Activated CD4-positive, alpha-beta T cell treated with anti-CD3 and anti-CD28 coated beads for 24 hours (primary cell): ENCODE measurements around the gene APP.
"Not testable (repeated sequence)": the region's sequence is repeated elsewhere in the genome, so short reads cannot be mapped to it uniquely, and the experiment has no call there.

Source experiments
- DNase-seq, 2 donors: peaks; one replicate each; pipeline ENCODE4 v3.0.0-alpha.2; 2020; ENCODE audit warnings: low read depth in 2 of 2

Gene APP

GRCh38 chr21:26098772-26099397 lies 71.7 kb downstream of the APP start:
- DNase-seq, result no peak

DNA sequence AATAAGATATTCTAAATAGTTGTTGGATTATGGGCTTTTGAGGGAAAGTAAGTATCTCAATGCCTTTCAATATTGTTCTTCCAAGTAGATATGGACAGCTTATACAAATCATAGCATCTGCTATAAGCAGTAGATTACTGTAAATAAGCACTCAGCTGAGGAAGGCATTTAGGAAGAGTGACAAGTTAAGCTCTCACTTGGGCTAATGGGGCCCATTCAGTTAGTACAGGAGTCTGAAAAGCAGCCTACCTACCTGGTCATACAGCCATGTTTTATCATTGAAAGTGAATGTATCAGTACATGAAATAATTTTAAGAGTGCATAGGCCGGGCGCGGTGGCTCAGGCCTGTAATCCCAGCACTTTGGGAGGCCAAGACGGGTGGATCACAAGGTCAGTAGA lies 73.1 kb downstream of the APP start:
- no peak for DNase-seq

DNA sequence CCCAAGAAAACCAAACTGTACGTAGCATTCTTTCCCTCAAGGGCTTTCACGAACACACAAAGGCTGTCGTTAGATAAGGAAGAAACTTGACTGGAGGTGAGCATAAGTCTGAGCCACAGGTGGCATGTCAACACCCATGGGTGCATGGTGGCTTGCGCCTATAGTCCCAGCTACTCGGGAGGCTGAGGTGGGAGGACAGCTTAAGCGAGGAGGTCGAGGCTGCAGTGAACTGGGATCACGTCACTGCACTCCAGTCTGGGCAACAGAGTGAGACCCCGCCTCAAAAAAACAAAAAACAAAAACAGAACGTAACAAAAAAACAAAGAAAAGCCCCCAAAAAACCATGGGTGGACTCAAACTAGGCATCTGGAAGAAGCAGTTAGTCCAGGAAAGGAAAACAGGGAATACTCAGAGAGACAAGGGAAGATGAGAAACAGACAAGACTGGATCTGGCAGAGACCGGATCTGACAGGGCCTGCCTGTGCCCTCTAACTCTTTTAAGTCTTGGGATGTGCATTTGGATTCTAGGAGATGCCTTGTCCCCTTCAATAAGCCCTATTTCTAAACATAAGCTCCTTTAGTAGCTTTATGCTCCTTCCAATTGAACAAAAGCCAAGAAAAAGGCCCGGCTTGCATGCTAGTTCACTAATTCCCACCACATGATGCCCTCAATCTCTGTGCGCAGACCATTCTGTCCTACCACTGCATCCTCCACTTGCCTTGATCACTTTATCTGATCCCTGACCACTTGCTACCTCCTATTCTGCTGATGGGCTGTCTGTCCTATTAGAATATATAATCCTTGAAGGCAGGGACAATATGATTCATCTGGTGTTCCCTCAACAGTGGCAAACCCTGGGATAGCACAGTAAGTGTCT lies 73.8 kb downstream of the APP start:
- DNase-seq, result no peak

- no peak for DNase-seq
Observed at GRCh38 chr21:26095131-26095530, 75.4 kb downstream of the APP start.

- no peak for DNase-seq
Observed at GRCh38 chr21:26093122-26093521, 77.4 kb downstream of the APP start.

DNA sequence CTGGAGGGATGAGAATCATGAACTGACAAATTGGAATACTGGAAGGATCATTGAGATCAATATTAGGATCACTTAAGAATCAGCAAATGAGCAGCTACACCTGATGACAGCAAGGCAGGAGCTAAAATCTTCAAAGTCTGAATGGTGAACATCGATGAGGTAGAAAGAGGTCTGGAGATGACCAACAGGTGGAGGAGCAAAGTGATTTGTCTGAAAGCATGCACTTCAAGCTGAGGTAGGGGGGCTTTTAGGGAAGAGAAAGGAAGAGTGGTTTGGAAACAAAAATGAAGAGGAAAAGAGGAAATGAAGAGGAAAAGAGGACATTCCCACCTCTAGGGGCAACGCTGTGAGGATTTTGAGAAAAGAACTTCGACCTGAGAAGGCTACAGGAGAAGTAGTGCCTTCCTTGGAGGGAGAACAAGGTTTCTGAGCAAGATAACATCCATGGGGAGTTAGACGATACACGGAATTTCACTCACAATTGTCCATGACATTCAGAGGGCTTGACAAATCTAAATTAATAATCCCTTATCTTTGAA lies 79.0 kb downstream of the APP start:
- DNase-seq, result no peak

GRCh38 chr21:26089730-26090129 lies 80.8 kb downstream of the APP start:
- no peak for DNase-seq

GRCh38 chr21:26087223-26087918 lies 83.2 kb downstream of the APP start:
- no peak for DNase-seq

- no peak for DNase-seq
Observed at GRCh38 chr21:26085882-26086281, 84.7 kb downstream of the APP start.

- no peak for DNase-seq
Observed at GRCh38 chr21:26085127-26085526, 85.4 kb downstream of the APP start.

GRCh38 chr21:26082549-26082948 lies 88.0 kb downstream of the APP start:
- DNase-seq, result no peak

DNA sequence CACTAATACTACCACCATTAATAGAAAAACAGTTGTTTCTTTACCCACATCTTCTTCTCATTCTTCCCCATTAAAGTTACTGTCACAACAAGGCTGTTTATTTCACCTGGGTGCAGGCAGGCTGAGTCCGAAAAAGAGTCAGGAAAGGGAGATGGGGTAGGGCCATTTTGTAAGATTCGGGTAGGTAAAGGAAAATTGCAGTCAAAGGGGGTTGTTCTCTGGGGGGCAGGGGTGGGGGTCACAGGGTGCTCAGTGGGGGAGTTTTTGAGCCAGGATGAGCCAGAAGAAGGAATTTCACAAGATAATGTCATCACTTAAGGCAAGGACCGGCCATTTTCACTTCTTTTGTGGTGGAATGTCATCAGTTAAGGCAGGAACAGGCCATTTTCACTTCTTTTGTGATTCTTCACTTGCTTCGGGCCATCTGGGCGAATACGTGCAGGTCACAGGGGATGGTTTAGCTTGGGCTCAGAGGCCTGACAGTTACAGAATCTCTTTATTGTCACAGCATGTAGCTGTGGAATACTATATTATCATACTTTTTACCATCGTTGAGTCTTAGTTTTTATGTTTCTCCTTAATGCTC lies 89.3 kb downstream of the APP start:
- DNase-seq, result not testable (repeated sequence)

DNA sequence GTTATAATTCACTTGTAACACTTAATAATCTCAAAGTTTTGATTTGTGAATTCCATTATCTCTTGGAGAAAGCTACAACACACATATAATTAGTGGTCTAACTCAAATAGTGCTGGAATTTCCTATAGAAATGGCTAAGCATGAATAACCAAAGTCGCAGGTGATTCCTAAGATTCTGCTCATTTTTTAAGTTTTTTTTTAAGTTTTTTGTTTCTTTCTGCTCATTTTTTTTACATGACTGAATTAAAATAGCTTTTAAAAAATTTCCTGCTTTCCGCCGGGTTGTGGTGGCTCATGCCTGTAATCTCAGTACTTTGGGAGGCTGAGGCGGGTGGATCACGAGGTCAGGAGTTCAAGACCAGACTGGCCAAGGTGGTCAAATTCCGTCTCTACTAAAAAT lies 90.4 kb downstream of the APP start:
- no peak for DNase-seq

DNA sequence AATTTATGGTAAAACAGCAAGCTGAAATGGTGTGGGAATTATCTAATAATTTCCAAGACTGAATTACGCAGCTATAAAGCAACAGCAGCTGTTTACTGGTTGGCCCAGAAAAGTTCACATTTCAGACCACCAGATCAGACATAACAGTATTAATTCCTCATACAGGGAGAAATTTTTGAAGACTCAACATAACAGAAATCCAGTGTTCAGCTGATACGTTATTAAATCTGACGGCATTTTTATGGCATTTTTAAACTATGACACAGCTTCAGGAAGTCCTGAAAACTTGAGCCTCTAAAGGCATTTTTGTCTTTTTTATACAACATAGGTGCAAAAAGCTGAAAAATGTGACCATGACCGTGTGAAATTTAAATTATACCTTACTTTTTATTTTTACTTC lies 91.2 kb downstream of the APP start:
- DNase-seq, result no peak

GRCh38 chr21:26077521-26077920 lies 93.0 kb downstream of the APP start:
- no peak for DNase-seq

DNA sequence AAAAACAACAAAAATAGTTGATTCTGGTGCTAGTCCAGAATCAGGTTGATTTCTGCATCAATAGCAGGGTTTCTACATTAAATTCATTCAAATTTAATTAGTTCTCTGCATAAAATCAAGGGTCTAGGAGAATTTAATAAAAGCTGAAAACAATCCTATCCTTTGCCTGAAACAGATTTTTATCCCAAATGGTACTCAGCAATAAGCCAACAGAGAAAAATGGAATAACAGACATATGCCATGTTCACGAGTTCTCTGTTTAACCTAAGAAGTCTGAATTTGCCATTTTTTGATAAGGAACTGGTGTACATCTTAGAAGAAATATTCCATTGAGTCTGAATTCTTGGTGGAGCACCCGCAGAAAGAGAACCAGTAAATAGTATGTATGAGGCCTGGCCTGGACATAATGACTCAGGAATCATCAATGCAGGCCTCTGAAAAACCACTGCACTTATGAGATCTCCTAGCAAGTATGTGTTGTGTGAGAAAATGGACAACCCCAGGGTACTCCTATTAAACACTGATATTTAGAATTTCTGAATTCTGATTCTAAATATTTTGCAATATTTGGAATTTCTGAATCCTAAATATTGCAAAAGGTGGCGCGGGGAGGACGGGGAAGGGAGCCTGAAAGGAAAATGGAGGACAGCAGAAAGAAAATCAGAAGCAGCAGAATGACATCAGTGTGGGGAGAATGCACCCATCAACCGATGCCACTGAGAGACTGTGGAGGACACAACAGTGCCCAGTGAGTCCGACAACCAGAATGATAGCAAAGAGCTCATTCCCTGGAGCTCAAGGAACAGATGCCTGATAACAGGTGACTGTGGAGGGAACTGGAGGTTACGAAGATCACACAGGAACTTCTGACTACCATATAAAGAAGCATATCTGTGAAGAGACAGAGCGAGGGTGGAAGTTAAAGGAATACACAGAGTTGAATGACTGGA lies 97.6 kb downstream of the APP start:
- DNase-seq, result no peak

GRCh38 chr21:26070822-26071425 lies 99.6 kb downstream of the APP start:
- no peak for DNase-seq

DNA sequence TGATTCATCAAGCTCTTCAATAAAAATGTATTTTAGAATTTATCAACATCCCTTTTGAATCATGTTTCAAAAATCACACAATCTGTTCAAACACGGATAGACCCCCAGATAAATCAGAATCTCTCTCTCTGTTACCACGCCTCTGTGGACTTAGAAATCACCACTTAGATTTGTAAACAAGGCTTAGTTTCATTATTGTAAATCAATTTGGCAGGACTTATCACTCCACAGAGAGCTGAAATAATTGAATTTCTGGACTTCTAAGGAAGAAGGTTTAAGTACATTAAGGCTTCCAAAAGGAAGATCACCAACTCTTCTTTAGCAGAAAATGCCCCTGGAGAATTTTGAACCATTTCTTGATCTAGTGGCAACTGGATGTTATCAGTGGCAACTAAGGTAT lies 100.4 kb downstream of the APP start:
- DNase-seq, result no peak

GRCh38 chr21:26068776-26069175 lies 101.8 kb downstream of the APP start:
- DNase-seq, result no peak

DNA sequence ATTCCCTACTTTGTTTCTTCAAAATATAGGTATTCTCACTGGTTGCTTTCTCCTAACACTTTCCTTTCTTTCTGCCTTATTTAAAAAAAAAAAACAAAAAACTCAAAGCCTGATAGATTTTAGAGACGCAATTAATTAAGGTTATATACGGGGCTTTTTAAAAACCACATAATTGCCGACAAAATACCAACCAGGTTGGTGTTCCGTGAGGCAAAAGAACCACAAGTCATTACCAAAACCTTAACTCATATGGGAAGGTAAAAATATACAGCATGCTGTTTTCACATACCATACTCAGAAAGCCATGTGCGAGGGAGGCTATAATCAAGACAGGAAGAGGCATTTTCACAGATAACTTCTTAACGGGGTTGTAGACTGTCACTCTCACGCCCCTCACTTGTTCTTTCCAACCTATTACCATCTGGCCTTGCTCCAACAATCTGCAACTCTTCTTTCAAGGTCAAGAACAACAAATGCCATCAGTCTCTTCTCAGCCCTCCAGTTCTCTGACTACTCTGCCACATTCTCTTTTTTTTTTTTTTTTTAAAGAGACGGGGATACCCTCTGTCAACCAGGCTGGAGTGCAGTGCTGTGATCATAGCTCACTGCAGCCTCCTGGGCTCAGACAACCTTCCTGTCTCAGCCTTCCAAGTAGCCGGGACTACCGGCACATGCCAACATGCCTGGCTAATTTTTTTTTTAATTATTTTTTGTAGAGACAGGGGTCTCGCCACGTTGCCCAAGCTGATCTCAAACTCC lies 102.6 kb downstream of the APP start:
- no peak for DNase-seq
